Lower leg skin (tissue), 3 donors: ENCODE results near the gene PTPRN2.

ENCODE experiments used
- CTCF ChIP-seq, 3 donors: fragments of 450-650 bp; IDR thresholded peaks; one replicate each; pipeline ENCODE4 v1.5.1; 2016; ENCODE audit warnings: antibody characterized with exemption in 3 of 3, mild to moderate bottlenecking in 3 of 3, moderate library complexity in 2 of 3
- POLR2A ChIP-seq, 2 donors: fragments of 450-650 bp; IDR thresholded peaks; one replicate each; pipeline ENCODE4 v1.6.1; 2016 to 2017; ENCODE audit warnings: antibody characterized with exemption in 2 of 2, mild to moderate bottlenecking in 1 of 2, moderate library complexity in 1 of 2

GRCh38 chr7:157952050-157952667, 635.5 kb downstream of the PTPRN2 start:
- TF ChIP-seq POLR2A (IDR thresholded peaks at IDR 0.05) (no peak), CTCF (IDR thresholded peaks at IDR 0.05) (no peak)
